ENCODE results near the gene CXCL13. TPM values are rescaled to one million over a fixed set of nuclear protein-coding genes. Genes with fewer than 3 reads are reported as not detected.

The CXCL13 gene
- total RNA-seq, 1 experiment from 2014 or later: not detected

DNA sequence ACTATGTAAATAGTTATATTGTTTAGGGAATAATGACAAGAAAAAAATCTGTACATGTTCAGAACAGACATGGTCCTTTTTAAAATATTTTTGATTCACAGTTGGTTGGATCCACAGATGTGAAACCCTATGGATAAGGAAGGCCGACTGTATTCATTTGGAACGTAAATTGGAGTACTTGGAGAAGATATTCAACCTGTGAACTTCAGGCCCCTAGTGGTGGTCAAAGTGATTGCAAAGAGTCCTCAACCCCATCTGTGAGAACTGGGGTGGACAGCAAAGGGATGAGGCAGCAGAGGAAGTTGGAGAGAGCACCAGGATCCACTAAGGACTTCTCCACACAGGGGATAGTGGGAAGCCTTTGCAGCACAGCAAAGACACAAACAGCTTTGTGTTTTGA lies 6.2 kb upstream of the CXCL13 start:
- DNase-seq (ENCODE audit: low read depth): peak; percentile 30
- in situ Hi-C loops (cut with HindIII; ENCODE audit: low pct_unique_long_range_greater_than_20kb, low sequenced_read_pairs): no loop called here

- DNase-seq (ENCODE audit: low read depth): peak; percentile 22
- in situ Hi-C loops (cut with HindIII; ENCODE audit: low pct_unique_long_range_greater_than_20kb, low sequenced_read_pairs): no loop called here
Measured at GRCh38 chr4:77600521-77601451, 4.8 kb upstream of the CXCL13 start.

DNA sequence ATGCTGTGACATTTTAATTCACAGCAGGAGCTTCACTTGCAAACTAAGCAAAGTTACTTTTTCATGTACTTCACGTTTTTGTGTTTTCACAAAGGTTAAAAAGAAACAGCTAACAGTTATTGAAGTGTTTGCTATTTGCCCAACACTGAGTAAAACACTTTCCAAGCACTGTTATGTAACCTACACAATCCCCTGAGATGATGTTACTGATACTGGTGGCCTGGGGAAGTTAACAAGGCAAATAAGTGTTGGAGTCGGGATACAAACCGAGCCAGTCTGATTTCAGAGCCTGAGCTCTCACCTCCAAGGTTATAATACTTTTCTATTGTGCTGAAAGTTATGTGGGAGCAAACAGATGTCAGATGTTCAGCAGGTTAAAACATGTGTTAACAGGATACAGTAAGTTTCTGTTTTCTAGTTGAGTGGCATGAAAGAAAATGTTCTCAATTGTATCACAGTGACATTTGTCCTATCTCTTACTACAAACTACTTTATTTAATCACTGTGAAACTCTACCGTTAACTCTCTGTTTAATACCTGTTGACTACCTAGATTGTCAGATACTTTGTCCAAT lies 3.9 kb upstream of the CXCL13 start:
- no peak for DNase-seq (ENCODE audit: low read depth)
- in situ Hi-C loops (cut with HindIII; ENCODE audit: low pct_unique_long_range_greater_than_20kb, low sequenced_read_pairs): no loop called here

GRCh38 chr4:77613267-77613666 lies 7.6 kb downstream of the CXCL13 start:
- in situ Hi-C loops (cut with HindIII; ENCODE audit: low pct_unique_long_range_greater_than_20kb, low sequenced_read_pairs): no loop called here

DNA sequence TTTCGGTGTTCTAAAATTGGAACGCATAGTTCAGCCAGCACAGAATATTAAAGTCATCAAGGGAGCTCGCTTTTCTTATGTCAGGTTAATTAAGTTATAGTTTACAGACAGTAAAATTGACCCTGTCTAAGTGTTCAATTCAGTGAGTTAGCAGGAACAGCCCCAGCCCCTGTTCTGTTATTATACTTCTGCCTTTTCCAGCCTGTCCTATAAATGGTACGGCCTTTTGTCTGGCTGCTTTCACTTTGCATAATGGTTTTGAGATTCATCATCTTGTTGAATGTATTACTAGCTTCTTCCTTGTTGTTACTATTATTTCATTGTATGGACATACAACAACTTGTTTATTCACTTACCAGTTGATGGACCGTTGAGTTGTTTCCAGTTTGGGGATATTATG lies 9.5 kb downstream of the CXCL13 start:
- in situ Hi-C loops (cut with HindIII; ENCODE audit: low pct_unique_long_range_greater_than_20kb, low sequenced_read_pairs): no loop called here
- no peak for DNase-seq (ENCODE audit: low read depth)

More at GRCh38 chr4:77613267-77613666, 7.6 kb downstream of the CXCL13 start:
- DNase-seq (ENCODE audit: low read depth): no peak

GRCh38 chr4:77617203-77617602 lies 11.6 kb downstream of the CXCL13 start:
- in situ Hi-C loops (cut with HindIII; ENCODE audit: low pct_unique_long_range_greater_than_20kb, low sequenced_read_pairs): no loop called here
- no peak for DNase-seq (ENCODE audit: low read depth)

DNA sequence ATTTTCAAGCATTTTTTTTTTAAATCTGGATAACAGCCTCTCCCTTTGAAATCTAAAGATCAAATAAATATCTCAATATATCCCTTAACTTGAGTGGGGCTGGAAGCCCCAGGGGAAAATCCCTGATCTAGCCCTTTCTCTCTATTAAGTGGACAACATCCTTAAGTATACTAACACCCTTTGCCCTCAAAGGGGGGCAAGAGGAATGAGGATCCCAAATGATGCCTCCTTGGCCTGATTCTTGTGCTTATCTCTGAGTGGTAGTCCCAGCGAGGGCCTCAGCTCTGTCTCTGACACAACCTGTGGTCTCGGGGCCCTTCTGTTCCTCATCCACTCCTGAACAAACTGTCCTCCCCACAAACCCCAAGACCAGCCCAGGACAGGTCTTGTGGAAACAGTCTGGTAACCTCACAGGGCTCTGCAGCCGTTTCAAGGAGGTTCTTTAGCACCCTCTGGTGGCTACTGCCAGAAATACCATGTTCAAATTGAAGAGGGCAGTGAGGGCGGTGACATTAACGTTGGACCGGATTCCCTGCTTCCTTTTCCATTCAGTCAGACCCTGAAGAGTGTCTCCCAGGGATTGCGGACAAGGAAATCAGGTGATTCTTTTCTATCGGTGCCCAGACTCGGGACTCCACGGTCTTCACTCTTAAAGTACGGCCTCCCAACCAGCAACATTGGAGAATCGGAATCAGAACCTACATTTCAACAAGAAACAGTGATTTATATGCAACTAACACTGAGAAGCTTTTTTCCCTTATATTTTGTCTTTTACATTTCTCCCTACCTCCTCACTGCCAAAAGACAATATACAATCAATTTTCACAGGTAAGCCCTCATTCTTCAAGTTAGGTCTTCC lies 13.0 kb downstream of the CXCL13 start:
- peak; percentile 64 for DNase-seq (ENCODE audit: low read depth)
- in situ Hi-C loops (cut with HindIII; ENCODE audit: low pct_unique_long_range_greater_than_20kb, low sequenced_read_pairs): no loop called here

- in situ Hi-C loops (cut with HindIII; ENCODE audit: low pct_unique_long_range_greater_than_20kb, low sequenced_read_pairs): no loop called here
Measured at GRCh38 chr4:77619408-77619807, 13.8 kb downstream of the CXCL13 start.

GRCh38 chr4:77621254-77621653 lies 15.6 kb downstream of the CXCL13 start:
- in situ Hi-C loops (cut with HindIII; ENCODE audit: low pct_unique_long_range_greater_than_20kb, low sequenced_read_pairs): no loop called here
- DNase-seq (ENCODE audit: low read depth): no peak

More at GRCh38 chr4:77619408-77619807, 13.8 kb downstream of the CXCL13 start:
- no peak for DNase-seq (ENCODE audit: low read depth)

GRCh38 chr4:77623091-77623490 lies 17.5 kb downstream of the CXCL13 start:
- in situ Hi-C loops (cut with HindIII; ENCODE audit: low pct_unique_long_range_greater_than_20kb, low sequenced_read_pairs): no loop called here

GRCh38 chr4:77624213-77624612 lies 18.6 kb downstream of the CXCL13 start:
- in situ Hi-C loops (cut with HindIII; ENCODE audit: low pct_unique_long_range_greater_than_20kb, low sequenced_read_pairs): no loop called here

More at GRCh38 chr4:77623091-77623490, 17.5 kb downstream of the CXCL13 start:
- no peak for DNase-seq (ENCODE audit: low read depth)

DNA sequence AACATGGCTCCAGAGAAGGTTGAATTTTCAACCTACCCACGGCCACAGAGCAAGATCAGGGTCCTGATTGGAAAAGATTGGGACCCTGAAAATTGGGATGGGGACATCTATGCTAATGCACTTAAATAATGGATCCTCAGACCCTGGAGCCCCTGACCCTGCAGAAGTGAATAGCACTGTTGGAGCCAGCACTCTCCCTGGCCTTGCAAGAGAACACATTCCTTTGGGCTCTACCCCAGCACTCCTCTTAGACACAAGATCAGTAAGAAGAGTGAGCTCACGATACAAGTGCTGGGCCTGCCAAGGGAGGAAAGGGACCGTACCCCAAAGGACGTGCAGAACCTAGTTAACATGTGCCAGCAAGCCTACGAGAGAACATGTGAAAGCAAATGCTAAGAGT lies 19.9 kb downstream of the CXCL13 start:
- DNase-seq (ENCODE audit: low read depth): no peak
- in situ Hi-C loops (cut with HindIII; ENCODE audit: low pct_unique_long_range_greater_than_20kb, low sequenced_read_pairs): no loop called here

More at GRCh38 chr4:77624213-77624612, 18.6 kb downstream of the CXCL13 start:
- DNase-seq (ENCODE audit: low read depth): no peak

DNA sequence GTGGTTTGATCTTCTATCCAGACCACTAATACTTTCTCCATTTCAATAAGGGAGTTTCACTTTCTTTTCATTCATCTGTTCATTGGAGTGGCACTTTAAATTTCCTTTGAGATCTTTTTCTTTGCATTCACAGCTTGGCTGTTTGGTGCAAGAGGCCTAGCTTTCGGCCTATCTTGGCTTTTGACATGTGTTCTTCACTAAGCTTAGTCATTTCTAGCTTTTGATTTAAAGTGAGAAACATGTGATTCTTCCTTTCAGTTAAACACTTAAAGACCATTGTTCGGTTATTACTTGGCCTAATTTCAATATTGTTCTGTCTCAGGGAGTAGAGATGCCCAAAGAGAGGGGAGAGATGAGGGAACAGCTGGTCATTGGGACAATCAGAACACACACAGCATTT lies 24.3 kb downstream of the CXCL13 start:
- DNase-seq (ENCODE audit: low read depth): no peak
- in situ Hi-C loops (cut with HindIII; ENCODE audit: low pct_unique_long_range_greater_than_20kb, low sequenced_read_pairs): no loop called here

GRCh38 chr4:77631276-77631675 lies 25.7 kb downstream of the CXCL13 start:
- in situ Hi-C loops (cut with HindIII; ENCODE audit: low pct_unique_long_range_greater_than_20kb, low sequenced_read_pairs): no loop called here
- no peak for DNase-seq (ENCODE audit: low read depth)

- in situ Hi-C loops (cut with HindIII; ENCODE audit: low pct_unique_long_range_greater_than_20kb, low sequenced_read_pairs): no loop called here
- DNase-seq (ENCODE audit: low read depth): no peak
Measured at GRCh38 chr4:77634132-77634785, 28.6 kb downstream of the CXCL13 start.

DNA sequence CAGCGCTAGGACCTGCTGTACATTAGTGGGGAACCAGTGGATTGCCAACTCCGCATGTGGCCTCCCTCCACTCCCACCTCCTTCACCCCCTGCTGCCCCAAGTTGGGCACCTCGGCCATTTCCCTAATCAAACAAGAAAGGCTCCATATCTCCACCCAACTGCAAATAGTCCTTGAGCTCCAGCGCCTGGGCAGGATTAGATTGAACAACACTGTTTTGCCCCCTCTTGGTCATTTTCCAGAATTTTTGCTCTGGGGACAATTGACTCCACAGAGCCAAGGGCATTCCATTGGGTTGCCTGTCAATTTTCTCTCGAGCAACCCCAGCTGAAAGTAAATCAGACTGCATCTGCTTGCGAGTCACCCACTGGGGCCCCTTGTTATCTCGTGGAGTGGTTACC lies 29.6 kb downstream of the CXCL13 start:
- DNase-seq (ENCODE audit: low read depth): no peak
- in situ Hi-C loops (cut with HindIII; ENCODE audit: low pct_unique_long_range_greater_than_20kb, low sequenced_read_pairs): no loop called here

DNA sequence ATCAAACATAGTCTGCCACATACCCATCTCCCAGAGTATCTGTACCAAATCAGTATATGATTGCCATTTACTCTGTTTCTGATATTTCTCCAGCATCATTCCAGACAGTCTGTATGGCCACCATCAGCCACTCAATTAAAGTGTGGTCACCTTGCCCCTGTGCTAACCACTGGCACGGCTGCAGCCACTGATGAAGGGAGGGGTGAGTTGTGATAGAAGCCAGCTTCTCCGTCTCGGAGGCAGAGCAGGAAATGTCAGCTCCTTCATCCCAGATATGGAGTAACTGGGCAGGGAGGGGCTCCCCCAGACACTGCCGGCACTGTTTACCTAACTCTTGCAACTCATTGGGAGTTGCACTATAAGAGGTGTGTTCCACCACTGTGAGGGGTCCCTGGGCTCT lies 30.3 kb downstream of the CXCL13 start:
- no peak for DNase-seq (ENCODE audit: low read depth)
- in situ Hi-C loops (cut with HindIII; ENCODE audit: low pct_unique_long_range_greater_than_20kb, low sequenced_read_pairs): no loop called here

DNA sequence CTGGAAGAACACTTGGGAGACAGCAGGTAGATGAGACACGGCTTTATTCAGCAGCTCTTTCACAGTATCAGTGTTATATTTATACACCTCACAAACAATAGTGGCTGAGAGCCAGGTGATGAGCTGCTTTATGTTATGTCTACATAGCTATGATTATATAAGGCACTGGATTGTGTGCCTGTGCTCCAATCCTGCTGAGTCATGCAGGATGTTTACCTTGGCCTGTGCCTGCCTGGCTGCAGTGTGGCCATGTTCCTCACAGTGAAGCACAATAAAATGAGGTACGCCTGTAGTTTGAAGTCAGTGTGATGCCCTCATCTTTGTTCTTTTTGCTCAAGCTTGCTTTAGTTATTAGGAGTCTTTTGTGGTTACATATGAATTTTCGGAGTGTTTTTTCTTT lies 31.3 kb downstream of the CXCL13 start:
- in situ Hi-C loops (cut with HindIII; ENCODE audit: low pct_unique_long_range_greater_than_20kb, low sequenced_read_pairs): no loop called here
- peak; percentile 33 for DNase-seq (ENCODE audit: low read depth)
